Measurements from ENCODE around the gene NTN1.

NTN1 gene

DNA sequence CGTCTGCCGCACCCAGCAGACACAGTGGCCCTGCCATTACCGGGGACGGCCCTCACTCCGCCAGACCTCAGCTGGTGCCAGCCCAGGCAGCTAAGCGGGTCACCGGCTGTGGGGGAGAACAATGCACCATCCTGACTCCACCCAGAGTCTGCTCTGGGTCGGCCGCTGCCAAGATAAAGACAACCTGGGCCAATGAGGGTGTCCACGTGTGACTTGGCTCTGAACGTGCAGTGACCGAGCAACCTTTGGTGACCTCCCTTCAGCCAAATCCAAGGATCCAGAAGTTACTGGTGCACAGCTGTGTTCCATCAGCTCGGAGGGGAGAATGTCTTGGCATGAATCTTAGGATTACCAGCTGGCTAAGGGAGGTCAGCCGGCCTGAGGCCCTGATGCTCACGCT, 155.9 kb downstream of the NTN1 start:
- no peak for DNase-seq
- no peak overlapping the region for H3K27ac ChIP-seq (ENCODE audit: low read depth, low read length)

DNA sequence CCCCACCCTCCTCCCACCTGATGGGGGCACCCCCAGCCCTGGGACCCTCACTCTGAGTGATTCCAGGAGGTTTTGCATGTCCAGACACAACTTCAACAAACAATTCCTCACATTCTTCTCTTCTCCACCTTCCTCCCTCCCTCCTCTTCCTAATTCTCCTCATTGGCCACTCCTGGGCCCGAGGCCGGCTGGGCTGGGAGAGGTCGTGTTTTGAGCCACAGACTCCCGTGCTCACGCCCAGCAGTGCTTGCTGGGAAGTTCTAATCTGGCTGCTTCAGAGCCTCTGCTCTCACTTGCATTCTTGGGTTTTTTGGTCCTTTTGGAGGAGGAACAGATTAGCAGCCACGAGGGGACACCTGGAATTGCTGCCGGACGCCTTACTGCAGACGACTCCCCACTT, 157.0 kb downstream of the NTN1 start:
- no peak overlapping the region for H2BK5ac ChIP-seq (ENCODE audit: low read depth, low read length, poor library complexity)
- H3K9ac ChIP-seq (ENCODE audit: low read length): no peak overlapping the region
- no peaks in the 10 kb centered on the region for H3K79me2 ChIP-seq (ENCODE audit: control insufficient read depth, insufficient read depth, low read length, poor library complexity)
- H3K79me1 ChIP-seq (ENCODE audit: low read length): no peaks in the 10 kb centered on the region
- no peak overlapping the region for H2AFZ ChIP-seq (ENCODE audit: insufficient read depth, low read length, poor library complexity)
- no peak overlapping the region for H3K27ac ChIP-seq (ENCODE audit: low read depth, low read length)
- H2BK120ac ChIP-seq (ENCODE audit: insufficient read depth, low read length, poor library complexity): no peak overlapping the region
- H3K36me3 ChIP-seq (ENCODE audit: control insufficient read depth in 1 of 2, insufficient read depth in 2 of 2, low read length in 2 of 2): no peaks in the 10 kb centered on the region
- no peak overlapping the region for H3K4me3 ChIP-seq (ENCODE audit: low read depth, low read length)
- peaks cover 2 to 6% of the 10 kb centered on the region in 2 experiments for H3K4me1 ChIP-seq (ENCODE audit: control insufficient read depth in 1 of 2, insufficient read depth in 2 of 2, low read length in 2 of 2)
- no peak overlapping the region for H3K4ac ChIP-seq (ENCODE audit: low read depth, low read length)
- H3K18ac ChIP-seq (ENCODE audit: low read length): no peak overlapping the region
- no peak overlapping the region for H2BK12ac ChIP-seq (ENCODE audit: low read length)
- no peak overlapping the region for H3K4me2 ChIP-seq (ENCODE audit: low read length)
- H3K23ac ChIP-seq (ENCODE audit: low read length): no peak overlapping the region
- WGBS (ENCODE audit: extremely low coverage, insufficient coverage, insufficient read length): no CpG with 5 or more reads among the region's 9 CpGs
- no peak overlapping the region for H2AK5ac ChIP-seq (ENCODE audit: low read length)
- no peak overlapping the region for H4K8ac ChIP-seq (ENCODE audit: low read depth, low read length)
- H4K91ac ChIP-seq (ENCODE audit: low read depth, low read length): no peak overlapping the region
- no peak for DNase-seq
- peaks cover 14% of the 10 kb centered on the region for H3K9me3 ChIP-seq (ENCODE audit: insufficient read depth, low read depth, low read length)
- no peak overlapping the region for H4K12ac ChIP-seq (ENCODE audit: low read depth, low read length)
- H3K14ac ChIP-seq (ENCODE audit: low read length): no peak overlapping the region
- H3K27me3 ChIP-seq (ENCODE audit: insufficient read depth, low read length): no peaks in the 10 kb centered on the region

More for the DNA sequence above, 155.9 kb downstream of the NTN1 start:
- Histone ChIP-seq H4K91ac (ENCODE audit: low read depth, low read length) (no peak overlapping the region), H2BK120ac (ENCODE audit: insufficient read depth, low read length, poor library complexity) (no peak overlapping the region), H4K12ac (ENCODE audit: low read depth, low read length) (no peak overlapping the region), H3K4ac (ENCODE audit: low read depth, low read length) (no peak overlapping the region), H2BK12ac (ENCODE audit: low read length) (no peak overlapping the region), H2AK5ac (ENCODE audit: low read length) (no peak overlapping the region), H3K9ac (ENCODE audit: low read length) (no peak overlapping the region), H3K79me1 (ENCODE audit: low read length) (no peaks in the 10 kb centered on the region), H3K14ac (ENCODE audit: low read length) (no peak overlapping the region), H3K9me3 (ENCODE audit: insufficient read depth, low read depth, low read length) (peaks cover 14% of the 10 kb centered on the region), H3K4me3 (ENCODE audit: low read depth, low read length) (no peak overlapping the region), H3K4me1 (ENCODE audit: control insufficient read depth in 1 of 2, insufficient read depth in 2 of 2, low read length in 2 of 2) (peaks cover 2 to 6% of the 10 kb centered on the region in 2 experiments), H3K79me2 (ENCODE audit: control insufficient read depth, insufficient read depth, low read length, poor library complexity) (no peaks in the 10 kb centered on the region), H3K27me3 (ENCODE audit: insufficient read depth, low read length) (no peaks in the 10 kb centered on the region), H2AFZ (ENCODE audit: insufficient read depth, low read length, poor library complexity) (no peak overlapping the region), H3K36me3 (ENCODE audit: control insufficient read depth in 1 of 2, insufficient read depth in 2 of 2, low read length in 2 of 2) (no peaks in the 10 kb centered on the region), H3K23ac (ENCODE audit: low read length) (no peak overlapping the region), H4K8ac (ENCODE audit: low read depth, low read length) (no peak overlapping the region), H3K18ac (ENCODE audit: low read length) (no peak overlapping the region), H2BK5ac (ENCODE audit: low read depth, low read length, poor library complexity) (no peak overlapping the region), H3K4me2 (ENCODE audit: low read length) (no peak overlapping the region)
- WGBS (ENCODE audit: extremely low coverage, insufficient coverage, insufficient read length): no CpG with 5 or more reads among the region's 15 CpGs

DNA sequence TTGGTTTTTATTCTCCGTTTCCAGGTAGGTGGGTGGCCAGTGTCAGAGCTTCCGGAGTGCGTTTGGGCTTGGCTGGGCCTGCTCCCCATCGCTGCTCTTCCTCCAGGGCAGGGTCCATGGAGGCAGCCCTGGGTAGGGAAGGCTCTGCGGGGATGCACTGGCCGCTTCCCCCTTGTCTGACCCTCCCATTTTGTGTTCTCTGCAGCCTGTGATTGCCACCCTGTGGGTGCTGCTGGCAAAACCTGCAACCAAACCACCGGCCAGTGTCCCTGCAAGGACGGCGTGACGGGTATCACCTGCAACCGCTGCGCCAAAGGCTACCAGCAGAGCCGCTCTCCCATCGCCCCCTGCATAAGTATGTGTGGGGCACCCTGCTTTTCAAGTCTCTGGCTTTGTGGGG, 158.3 kb downstream of the NTN1 start:
- no peak overlapping the region for H3K23ac ChIP-seq (ENCODE audit: low read length)

DNA sequence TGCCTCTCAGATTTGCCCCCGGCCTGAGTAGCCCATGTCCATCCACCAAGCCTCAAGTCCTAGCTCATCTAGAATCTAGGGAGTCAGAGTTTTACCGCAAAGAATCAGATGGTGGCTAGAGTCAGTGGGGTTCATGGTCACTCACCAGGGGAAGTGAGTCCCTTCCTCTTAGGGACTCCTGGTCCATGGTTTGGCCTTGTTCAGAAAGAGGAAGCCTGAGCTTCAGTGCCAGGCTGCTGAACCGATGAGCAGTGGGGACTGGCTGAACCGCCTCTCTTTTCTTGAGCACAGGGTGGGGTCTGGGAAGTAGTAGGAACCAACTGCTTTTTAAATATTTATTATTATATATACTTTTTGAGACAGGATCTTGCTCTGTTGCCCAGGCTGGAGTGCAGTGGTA, 160.3 kb downstream of the NTN1 start:
- Histone ChIP-seq H3K18ac (ENCODE audit: low read length) (no peak overlapping the region), H3K36me3 (ENCODE audit: control insufficient read depth in 1 of 2, insufficient read depth in 2 of 2, low read length in 2 of 2) (no peaks in the 10 kb centered on the region), H3K4me2 (ENCODE audit: low read length) (no peak overlapping the region), H3K14ac (ENCODE audit: low read length) (no peak overlapping the region), H3K23ac (ENCODE audit: low read length) (no peak overlapping the region), H3K4me1 (ENCODE audit: control insufficient read depth in 1 of 2, insufficient read depth in 2 of 2, low read length in 2 of 2) (peaks cover 2 to 6% of the 10 kb centered on the region in 2 experiments), H3K9ac (ENCODE audit: low read length) (no peak overlapping the region), H2BK120ac (ENCODE audit: insufficient read depth, low read length, poor library complexity) (no peak overlapping the region), H3K9me3 (ENCODE audit: insufficient read depth, low read depth, low read length) (peaks cover 3% of the 10 kb centered on the region), H3K4me3 (ENCODE audit: low read depth, low read length) (no peak overlapping the region), H3K79me2 (ENCODE audit: control insufficient read depth, insufficient read depth, low read length, poor library complexity) (no peaks in the 10 kb centered on the region), H2BK12ac (ENCODE audit: low read length) (no peak overlapping the region), H3K27ac (ENCODE audit: low read depth, low read length) (no peak overlapping the region), H3K27me3 (ENCODE audit: insufficient read depth, low read length) (no peaks in the 10 kb centered on the region), H3K79me1 (ENCODE audit: low read length) (no peaks in the 10 kb centered on the region), H4K12ac (ENCODE audit: low read depth, low read length) (no peak overlapping the region), H2AFZ (ENCODE audit: insufficient read depth, low read length, poor library complexity) (no peak overlapping the region), H2BK5ac (ENCODE audit: low read depth, low read length, poor library complexity) (no peak overlapping the region), H4K91ac (ENCODE audit: low read depth, low read length) (no peak overlapping the region), H2AK5ac (ENCODE audit: low read length) (no peak overlapping the region), H4K8ac (ENCODE audit: low read depth, low read length) (no peak overlapping the region), H3K4ac (ENCODE audit: low read depth, low read length) (no peak overlapping the region)
- no peak for DNase-seq
- WGBS (ENCODE audit: extremely low coverage, insufficient coverage, insufficient read length): no CpG with 5 or more reads among the region's 4 CpGs

More for the DNA sequence above, 158.3 kb downstream of the NTN1 start:
- Histone ChIP-seq H3K4me2 (ENCODE audit: low read length) (no peak overlapping the region), H2BK5ac (ENCODE audit: low read depth, low read length, poor library complexity) (no peak overlapping the region), H4K91ac (ENCODE audit: low read depth, low read length) (no peak overlapping the region), H3K14ac (ENCODE audit: low read length) (no peak overlapping the region), H3K9me3 (ENCODE audit: insufficient read depth, low read depth, low read length) (peaks cover 4% of the 10 kb centered on the region), H4K12ac (ENCODE audit: low read depth, low read length) (no peak overlapping the region), H2BK12ac (ENCODE audit: low read length) (no peak overlapping the region), H3K4me1 (ENCODE audit: control insufficient read depth in 1 of 2, insufficient read depth in 2 of 2, low read length in 2 of 2) (peaks cover 2 to 6% of the 10 kb centered on the region in 2 experiments), H3K9ac (ENCODE audit: low read length) (no peak overlapping the region), H3K4ac (ENCODE audit: low read depth, low read length) (no peak overlapping the region), H3K18ac (ENCODE audit: low read length) (no peak overlapping the region), H3K27me3 (ENCODE audit: insufficient read depth, low read length) (no peaks in the 10 kb centered on the region), H3K36me3 (ENCODE audit: control insufficient read depth in 1 of 2, insufficient read depth in 2 of 2, low read length in 2 of 2) (no peaks in the 10 kb centered on the region), H3K4me3 (ENCODE audit: low read depth, low read length) (no peak overlapping the region), H2AFZ (ENCODE audit: insufficient read depth, low read length, poor library complexity) (no peak overlapping the region), H3K79me1 (ENCODE audit: low read length) (no peaks in the 10 kb centered on the region), H3K27ac (ENCODE audit: low read depth, low read length) (no peak overlapping the region), H4K8ac (ENCODE audit: low read depth, low read length) (no peak overlapping the region), H2AK5ac (ENCODE audit: low read length) (no peak overlapping the region), H2BK120ac (ENCODE audit: insufficient read depth, low read length, poor library complexity) (no peak overlapping the region), H3K79me2 (ENCODE audit: control insufficient read depth, insufficient read depth, low read length, poor library complexity) (no peaks in the 10 kb centered on the region)
- no peak for DNase-seq
- WGBS (ENCODE audit: extremely low coverage, insufficient coverage, insufficient read length): no CpG with 5 or more reads among the region's 14 CpGs
